Urothelium cell line (cell line): ENCODE data around the gene HDAC4.

ENCODE experiments used
- DNase-seq: peaks from one replicate; pipeline ENCODE4 v3.0.0; 2011; ENCODE audit warnings: low spot score, mixed read lengths
- FAIRE-seq: peaks from 2 replicates; lab custom pipeline; 2011; peaks lifted over from hg19 to GRCh38; lab: Jason Lieb, UNC

Gene HDAC4

DNA sequence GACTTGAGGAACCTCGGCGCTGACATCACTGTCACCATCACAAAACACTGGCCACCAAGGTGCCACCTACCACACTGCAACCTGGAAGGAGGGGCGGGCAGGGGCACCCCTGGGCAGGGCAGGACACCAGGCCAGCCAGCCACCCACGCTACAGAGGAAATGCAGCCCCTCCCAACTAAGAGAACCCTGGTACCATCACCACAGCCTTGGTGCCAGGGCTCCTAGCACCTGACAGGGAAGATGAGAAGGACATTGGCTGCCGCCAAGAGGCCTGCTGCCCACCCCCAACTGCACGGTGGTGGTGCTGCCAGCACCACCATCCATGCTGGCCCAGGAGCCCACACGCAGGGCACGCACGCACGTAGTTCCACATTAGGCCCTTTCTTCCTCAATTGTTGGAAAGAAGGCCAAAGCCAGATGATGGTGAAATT, 88.7 kb downstream of the HDAC4 start:
- no peak for DNase-seq
- FAIRE-seq, result no peak

DNA sequence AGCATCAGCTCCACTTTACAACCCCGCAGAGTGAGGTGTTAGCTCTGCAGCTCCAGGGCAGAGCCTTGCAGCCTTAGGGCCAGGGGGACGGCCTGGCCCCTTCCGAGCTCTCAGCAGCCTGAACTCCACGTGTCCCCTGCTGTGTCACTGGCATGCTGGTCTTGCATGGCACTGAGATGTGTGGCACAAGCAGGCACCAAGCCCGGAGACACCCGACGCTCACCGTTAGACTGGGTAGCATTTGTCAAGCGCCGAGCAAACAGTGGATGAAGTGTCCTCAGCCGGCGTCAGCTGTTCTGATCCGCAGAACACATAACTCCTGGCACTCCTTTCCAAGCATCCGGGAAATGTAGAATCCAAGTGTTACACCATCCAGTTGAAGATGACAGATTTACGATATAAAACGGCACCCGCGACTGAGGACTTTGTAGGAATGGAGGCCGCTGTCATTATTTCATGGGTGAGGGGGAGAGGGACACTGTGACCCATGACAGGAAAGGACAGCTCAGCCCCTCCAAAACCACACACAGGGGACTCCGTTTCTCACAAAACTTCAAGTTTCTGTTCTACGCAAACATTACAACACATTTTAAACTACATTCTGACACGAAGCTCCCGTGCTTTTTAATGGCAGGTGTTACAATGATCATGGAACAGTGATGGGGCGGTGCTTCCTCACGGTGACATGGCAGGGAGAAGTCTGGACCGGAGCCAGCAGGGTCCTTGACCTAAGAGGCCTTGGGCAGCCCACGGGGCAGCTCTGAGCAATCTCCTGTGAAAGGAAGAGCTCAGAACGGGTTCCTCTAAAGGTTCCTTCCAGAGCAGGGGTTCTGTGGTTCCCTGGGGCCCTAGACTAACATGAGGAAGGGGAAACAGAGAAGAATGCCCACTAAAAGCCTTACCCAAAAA, 89.4 kb downstream of the HDAC4 start:
- no peak for DNase-seq
- FAIRE-seq, result no peak

DNA sequence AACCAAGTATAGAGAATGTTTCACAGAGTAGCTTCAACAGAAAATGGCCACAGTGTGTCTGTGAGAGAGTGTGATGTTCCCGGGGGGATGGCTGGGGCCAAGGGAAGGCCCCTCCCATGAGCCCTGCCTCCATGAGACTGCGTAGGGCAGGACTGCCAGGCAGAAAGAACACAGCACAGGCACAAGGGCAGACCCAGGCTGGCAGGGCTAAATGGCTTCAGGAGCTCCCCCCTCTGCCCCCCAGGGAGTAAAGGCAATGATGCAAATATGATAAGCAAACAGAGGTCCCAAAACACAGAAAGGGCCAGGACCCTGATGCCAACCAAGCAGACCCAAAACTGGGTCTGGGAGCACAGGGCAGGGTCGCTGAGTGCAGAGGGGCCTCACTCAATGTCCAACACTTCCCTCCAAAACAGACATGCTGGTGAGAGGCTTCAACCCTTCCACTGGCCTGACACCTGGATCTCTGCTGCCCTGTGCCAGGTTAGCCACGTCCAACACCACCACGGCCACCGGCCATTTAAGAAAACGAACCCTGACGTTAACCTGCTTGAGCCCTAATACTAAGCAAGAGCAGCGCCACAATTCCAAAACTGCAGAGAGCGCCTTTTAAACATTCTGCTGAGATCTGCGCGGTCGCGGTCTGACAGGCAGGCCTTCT, 90.3 kb downstream of the HDAC4 start:
- FAIRE-seq, result no peak
- no peak for DNase-seq

DNA sequence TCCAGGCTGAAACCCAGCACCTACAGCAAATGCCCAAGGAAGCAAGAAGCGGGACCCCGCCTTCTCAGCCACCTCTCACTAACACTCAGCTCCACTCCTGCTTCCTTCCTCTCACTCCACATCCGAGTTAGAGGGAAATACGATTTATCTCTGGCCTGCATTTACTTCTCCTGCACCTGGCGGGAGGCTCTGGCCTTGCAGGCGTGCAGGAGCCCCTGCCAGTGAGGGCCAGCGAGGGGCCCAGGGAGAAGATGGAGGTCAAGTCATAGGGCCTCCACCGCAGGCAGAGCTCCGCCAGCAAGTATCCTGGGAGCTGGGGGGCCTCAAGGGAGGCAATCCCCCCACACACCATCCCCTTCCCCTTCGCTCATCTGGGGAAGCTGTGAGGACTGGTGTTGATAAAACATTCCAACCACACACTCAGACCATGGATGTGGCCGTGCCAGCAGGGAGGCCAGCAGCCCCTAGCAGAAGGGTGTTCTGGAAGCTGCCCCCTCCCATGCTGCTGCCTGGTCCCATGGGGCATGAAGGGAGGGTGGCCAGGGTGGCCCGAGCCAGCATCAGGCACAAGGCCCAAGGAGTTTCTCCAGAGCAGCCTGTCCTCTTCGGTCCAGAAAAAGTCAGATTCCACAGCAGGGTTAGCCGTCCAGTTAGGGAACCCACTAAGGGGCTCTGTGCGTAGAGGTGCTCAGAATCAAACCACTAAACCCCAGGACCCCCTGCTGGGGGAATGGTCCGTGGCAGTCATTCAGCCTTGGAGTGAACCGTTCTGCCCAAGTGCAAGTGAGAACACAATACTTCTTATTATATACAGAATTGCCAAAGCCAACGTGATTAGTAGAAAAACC, 91.2 kb downstream of the HDAC4 start:
- no peak for FAIRE-seq
- no peak for DNase-seq

DNA sequence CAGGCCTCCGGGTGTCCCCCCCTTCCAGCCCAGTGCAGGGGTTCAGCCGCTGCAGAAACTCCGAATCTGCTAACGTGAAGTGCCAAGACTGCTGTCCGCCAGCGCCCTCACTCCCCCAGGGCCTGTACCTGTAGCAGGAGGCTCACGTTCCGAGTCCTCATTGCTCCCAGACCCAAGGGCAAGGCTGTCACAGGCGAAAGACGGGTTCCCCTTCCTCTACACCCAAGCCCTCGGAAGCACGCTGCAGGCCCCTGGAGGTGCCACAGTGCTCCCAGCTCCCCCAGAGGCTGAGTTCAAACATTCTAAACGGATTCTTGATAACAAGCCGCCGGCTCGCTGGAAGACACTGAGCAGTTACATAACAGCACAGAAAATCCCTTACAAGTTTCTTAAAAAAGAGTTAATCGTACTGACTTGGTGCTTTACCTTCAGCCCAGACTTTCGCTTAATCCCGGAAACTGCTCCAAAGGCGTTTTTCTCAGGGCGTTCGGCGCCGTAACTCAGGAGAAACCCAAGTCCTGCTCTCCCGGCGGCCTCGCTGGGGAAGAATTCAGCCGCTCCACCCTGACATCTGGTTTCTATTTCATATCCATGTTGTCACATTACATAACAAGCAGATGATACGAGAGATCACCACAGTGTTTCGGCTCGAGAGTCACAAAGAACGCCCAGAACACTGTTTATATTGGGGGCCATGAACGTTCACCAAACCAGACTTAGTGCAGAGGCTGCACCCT, 92.0 kb downstream of the HDAC4 start:
- FAIRE-seq (no peak), DNase-seq (no peak)

DNA sequence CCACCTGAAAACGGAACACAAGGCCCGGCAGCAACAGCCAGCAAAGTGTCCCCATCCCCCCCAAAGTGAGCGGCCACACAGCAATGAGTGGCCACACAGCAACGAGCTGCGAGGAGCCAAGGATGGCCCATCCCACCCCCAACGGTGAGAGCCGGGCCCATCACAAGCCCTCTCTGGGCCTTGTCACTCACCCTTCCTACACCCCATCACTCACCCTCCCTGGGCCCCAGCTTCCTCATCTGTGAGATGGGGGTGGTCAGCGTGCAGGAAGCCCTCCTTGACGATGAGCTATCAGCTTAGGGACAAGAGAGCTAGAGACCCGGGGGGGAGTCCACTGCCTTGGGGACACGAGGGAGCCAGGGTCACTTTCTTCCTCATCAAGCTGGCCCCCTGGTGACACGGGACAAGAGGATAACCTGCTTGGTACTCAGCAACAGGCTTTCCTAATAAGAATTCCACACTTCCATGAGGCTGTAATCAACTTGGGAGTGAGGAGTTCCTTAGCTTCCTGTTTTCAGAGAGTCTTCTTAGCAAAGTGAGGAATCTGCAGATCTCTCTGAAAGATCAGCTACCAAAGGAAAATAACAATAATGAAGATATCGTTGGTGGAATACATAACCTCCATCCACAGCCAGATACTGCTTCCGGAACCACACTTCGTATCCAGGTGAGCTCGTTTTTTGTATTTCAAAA, 92.8 kb downstream of the HDAC4 start:
- DNase-seq (no peak), FAIRE-seq (no peak)

DNA sequence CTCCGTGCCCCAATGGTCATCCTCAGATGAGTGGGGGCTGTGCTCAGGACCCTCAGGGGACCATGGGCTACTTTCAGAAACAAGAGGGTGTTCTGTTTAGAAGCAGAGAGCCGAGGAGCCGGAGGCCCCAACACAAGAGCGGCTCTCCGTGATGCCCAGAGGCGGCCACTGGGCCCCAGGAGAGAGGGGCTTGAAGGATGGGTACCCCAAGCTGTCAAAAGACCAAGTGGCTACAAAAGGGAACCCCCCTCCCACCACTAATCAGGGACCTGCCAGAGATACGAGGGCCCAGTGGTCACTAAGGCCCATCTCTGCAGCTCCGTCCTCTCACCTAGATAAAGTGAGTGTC, 93.6 kb downstream of the HDAC4 start:
- FAIRE-seq (no peak), DNase-seq (no peak)

DNA sequence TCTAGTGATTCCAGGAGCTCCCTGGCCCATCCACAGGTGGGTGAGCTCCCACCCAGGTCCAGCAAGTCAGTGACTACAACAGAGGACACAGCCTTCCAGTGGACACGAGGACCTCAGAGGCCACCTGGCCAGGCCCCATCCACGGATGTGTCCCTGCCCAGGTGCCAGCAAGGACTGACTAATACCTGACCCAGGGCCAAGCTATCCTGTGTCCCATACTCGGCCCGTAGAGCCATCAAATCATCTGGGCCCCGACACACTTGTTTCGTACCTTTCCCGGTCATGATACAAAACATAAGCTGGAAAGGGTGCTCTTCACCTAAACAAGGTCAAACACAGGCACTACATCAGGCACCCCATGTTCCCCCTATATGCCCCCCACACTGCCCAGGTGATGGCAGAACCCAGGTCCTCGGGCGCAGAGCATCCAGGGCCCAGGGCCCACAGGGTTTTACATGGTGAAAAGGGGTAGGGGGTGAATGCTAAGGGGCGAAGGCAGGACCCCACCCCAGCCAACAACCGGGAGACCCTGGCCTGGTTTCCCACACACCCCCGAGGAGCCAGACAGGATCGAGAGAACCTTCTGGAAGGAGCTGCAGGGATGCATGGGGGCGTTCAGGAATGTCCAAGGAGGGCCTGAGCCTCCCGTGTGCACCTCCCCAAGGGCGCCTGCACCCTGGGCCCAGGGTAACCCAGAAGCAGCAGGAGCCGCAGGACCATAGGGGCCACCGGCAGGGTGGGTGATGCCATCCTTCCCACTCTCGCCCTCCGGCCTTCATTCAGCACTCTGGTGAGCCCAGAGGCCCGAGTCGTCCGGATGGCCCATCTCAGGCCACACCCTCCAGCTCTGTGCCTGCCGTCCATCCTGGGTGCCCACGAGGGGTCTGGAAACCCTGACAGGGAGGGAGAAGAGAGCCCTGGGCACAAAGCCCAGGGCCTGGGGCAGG, 94.3 kb downstream of the HDAC4 start:
- DNase-seq (no peak), FAIRE-seq (no peak)

DNA sequence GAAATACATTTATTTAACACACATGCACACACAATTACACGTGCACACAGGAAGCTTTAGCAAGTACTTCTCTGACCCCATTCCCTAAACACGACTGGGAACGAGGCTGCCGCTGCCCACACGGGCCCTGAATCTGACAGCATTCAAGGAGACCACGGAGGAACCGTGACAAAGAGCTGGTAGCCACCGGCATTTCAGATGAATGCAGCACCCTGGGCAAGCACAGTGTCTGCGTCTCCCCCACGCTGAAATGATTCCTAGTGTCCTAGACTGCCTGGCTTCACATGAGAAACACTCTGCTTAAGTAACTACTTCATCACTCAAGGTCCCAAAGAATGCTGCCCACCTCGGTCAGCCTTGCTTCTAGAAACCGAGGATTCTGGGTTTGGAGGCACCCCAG, 95.0 kb downstream of the HDAC4 start:
- FAIRE-seq (no peak), DNase-seq (no peak)

DNA sequence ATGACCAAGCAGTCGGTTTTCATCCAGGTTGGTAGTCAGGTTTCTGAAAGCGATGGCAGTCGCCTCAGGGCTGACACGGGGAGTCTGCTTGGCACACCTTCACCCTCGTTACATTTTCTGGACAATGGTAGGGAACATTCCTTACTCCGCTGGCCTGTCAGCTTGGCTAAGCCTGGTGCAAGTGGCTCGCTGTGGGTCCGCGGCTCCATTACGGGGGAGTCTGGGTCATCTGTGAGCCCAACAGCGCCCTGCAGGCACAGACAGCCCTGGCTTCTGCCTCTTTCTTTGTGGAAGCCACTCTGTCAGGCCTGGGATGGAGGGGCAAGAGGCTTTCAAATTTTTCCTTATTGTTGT, 95.6 kb downstream of the HDAC4 start:
- FAIRE-seq (no peak), DNase-seq (no peak)

DNA sequence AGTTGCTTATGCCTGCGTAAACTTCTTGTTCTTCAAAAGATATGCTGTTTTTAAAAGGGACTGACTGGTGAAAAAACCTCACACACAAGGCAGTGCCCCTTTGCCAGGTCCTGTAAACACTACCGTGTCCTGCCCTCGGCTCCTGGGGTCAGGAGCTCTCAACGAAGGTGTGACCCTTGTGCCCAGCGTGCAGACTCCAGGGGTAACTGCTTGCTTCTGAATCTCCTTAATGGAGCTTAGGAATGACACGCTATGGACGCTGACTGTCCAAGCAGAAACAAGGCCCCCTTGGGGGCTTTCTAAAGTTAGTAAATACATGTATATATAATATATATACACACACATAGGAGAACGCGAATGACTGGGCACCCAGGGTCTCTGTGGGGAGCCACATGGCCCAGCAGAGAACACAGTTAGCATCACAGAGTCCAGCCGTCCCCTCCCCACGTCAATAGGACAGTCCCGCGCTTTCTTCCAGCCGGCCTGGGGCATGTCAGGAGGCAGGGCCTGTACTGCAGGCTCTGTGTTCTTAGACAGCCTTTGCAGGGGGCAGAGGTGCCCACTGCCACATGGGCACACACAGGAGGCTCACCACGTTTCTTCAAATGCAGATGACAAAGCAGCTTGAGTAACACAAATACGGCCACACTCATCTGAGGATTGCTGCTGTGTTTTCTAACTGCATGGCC, 96.1 kb downstream of the HDAC4 start:
- DNase-seq, result no peak
- no peak for FAIRE-seq

DNA sequence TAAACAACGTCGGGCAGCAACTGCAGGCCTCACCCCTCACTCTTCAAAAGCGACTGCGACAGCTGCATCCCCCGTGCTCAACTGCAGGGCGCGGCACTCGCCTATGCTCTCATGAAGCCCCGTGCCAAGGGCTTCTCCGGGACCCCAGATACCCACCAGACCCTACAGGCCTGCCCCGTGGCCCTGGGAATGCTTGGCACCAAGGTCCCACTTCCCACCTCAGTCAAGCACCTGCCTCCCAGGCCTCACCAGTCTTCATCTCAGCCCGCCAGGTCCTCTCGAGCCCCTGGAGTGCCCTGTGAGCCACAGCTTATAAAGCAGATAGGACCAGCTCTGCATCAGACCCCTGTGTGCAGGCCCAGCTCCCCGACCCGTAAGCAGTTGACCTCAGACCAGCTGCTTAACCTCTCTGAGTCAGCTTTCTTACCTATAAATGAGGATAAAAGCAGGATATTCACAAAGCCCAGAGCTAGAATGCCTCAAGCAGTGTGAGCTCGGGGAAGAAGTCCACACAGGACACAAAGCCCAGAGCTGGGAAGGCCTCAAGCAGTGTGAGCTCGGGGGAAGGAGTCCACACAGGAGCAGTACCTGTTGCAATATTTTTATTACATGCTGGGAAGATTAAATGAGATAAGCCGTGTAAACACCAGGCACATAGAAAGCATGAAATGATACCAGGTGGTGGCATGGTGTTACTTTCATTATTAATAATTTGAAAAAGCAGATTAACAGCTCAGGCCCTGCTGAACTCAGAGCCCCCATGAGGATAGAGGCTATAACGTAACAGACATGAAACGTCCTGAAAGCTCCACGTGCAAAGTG, 96.9 kb downstream of the HDAC4 start:
- DNase-seq, result no peak
- no peak for FAIRE-seq

DNA sequence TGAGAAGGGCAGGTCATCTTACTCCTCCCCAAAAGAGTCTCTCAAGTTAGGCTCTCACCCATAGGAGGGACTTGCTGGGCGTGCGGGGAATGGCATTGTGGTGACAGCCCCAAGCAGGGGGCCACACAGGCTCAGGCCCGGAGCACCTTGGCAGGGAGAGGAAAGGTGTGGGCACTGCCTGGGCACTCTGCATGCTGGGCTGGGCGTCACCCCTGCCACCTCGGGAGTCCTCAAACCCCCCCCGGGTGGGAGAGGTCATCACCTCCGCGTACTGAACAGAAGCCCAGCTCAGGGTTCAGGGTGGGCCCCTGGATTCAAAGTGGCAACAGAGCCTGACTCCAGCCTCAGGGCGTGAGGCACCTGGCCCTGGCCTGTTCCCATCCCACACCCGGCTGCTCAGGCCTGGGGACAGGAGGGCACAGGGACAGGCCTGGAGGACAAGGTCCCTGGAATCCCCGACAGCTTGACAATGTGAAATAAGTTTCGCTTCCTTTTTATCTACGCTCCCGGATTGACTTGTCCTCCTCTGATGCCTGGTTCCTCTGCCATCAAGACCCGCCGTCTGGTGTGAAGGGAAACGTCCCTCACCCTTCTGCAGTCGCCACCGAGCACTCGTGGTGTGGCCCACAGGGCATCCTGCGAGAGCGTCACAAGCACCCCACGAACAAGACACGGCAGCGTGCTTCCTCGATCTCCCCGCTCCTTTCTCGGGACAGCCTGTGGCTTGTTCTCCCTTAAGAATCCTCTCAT, 97.8 kb downstream of the HDAC4 start:
- no peak for DNase-seq

DNA sequence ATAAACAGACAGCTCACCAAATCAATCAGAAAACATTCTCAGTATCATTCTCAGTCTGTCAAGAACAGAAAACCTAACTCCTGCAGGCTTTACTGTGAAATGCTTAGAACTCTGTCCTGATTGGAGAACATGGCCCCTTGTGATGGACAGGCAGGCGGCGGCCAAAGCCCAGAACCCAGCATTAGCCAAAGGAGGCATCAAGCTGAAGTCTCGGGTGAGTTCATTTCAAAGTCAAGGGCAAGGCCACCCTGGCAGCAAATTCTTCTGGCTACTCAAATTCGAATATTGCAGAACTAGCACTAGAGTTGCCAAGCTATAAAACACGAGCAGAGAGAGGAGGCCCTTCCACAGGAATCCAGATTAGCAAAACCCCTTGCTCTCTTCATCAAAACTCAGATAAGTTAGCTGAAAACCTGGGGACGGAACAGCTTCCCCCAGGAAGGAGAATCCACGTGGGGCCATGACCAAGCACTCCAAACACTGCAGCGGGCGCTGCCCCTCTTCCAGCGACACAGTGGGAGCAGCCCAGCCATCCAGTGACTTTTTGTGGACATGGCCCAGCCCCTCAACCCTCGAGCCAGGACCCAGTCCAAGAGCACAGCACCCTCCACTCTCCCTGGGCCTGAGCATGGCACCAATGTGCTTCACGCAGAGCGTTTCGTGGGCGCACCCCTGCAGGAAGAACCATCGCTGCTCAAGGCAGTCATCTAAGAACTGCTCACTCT, 98.6 kb downstream of the HDAC4 start:
- no peak for FAIRE-seq
- no peak for DNase-seq

More for the DNA sequence above, 97.8 kb downstream of the HDAC4 start:
- FAIRE-seq, result no peak

DNA sequence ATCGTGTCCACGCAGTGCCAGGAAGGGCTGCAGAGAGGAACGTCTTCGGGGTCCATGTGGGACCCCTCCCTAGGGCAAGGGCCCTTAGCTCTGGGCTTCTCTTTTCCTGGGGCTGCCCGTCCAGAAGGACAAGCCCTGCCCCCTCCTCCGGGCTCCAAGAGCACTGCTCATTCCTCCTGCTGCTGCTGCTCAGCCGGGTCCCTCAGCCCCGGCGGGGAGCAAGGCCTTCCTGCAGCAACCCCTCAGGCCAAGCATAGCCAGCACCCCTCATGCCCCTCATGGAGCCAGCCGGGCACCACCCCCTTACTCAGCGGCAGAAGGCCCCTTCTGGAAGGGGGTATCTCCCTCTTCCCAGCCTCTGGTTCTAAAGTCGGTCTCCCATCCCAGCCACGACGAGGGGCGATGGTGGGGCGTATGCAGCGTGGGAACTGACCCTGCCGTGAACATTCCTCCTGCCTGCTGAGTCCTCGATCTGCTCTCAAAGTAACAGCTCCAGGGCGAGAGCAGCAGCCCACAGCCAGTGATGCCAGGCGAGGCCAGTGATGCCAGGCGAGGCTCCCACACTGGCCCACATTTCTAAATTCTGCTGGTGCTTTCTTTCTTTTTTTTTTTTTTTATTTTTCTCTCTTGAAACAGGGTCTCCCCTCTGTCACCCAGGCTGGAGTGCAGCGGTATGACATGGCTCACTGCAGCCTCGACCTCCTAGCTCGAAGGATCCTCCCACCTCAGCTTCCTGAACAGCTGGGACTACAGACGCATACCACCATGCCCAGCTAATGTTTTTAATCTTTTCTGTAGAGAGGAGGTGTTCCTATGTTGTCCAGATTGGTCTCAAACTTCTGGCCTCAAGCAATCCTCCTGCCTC, 99.7 kb downstream of the HDAC4 start:
- FAIRE-seq (no peak), DNase-seq (no peak)
